GM18870 (cell line): ENCODE results near the gene ATP6AP1.
"Not testable (repeated sequence)": the region's sequence is repeated elsewhere in the genome, so short reads cannot be mapped to it uniquely, and the experiment has no call there.

Experiments used
- ATAC-seq: cut with Tn5 transposase; IDR thresholded peaks from one replicate; pipeline ENCODE4 v1.9.1; 2021; ENCODE audit warnings: moderate library complexity; ENCODE audit not compliant: unreplicated experiment

ATP6AP1 gene

GRCh38 chrX:154428176-154429171 is at the start of gene ATP6AP1:
TSS of gene ATP6AP1 (plus strand) at chrX:154428677. CDS start at chrX:154428693, 16 bp downstream.
- ATAC-seq = peak; percentile 75

- ATAC-seq = peak; percentile 88
Observed at GRCh38 chrX:154378799-154379568, 49.5 kb upstream of the ATP6AP1 start, which contains the start of gene EMD. TSS of gene EMD (plus strand) at chrX:154379295. CDS start at chrX:154379485, 190 bp downstream.

GRCh38 chrX:154379569-154379951 is 48.9 kb upstream of the ATP6AP1 start:
- ATAC-seq = no peak

GRCh38 chrX:154380153-154380552 is 48.3 kb upstream of the ATP6AP1 start:
- ATAC-seq = no peak

GRCh38 chrX:154380787-154381186 is 47.7 kb upstream of the ATP6AP1 start:
- no peak for ATAC-seq

- no peak for ATAC-seq
Observed at GRCh38 chrX:154381271-154381670, 47.2 kb upstream of the ATP6AP1 start.

GRCh38 chrX:154382483-154383069 is 45.9 kb upstream of the ATP6AP1 start:
- ATAC-seq = no peak

GRCh38 chrX:154383359-154384283 is 44.9 kb upstream of the ATP6AP1 start:
- no peak for ATAC-seq

- no peak for ATAC-seq
Observed at GRCh38 chrX:154384284-154384892, 44.1 kb upstream of the ATP6AP1 start.

GRCh38 chrX:154388094-154388493 is 40.4 kb upstream of the ATP6AP1 start:
- peak; percentile 15 for ATAC-seq

GRCh38 chrX:154388649-154389048 is 39.8 kb upstream of the ATP6AP1 start:
- ATAC-seq = peak; percentile 44

- peak; percentile 45 for ATAC-seq
Observed at GRCh38 chrX:154389812-154390747, 38.4 kb upstream of the ATP6AP1 start.

GRCh38 chrX:154396363-154396762 is 32.1 kb upstream of the ATP6AP1 start:
- ATAC-seq = not testable (repeated sequence)

GRCh38 chrX:154396973-154397887 is 31.2 kb upstream of the ATP6AP1 start:
- ATAC-seq = peak; percentile 26

GRCh38 chrX:154397888-154398667 is 30.4 kb upstream of the ATP6AP1 start, which contains the start of gene RPL10:
TSS of gene RPL10 (plus strand) at chrX:154398377. CDS start at chrX:154398520, 143 bp downstream.
- peak; percentile 73 for ATAC-seq

GRCh38 chrX:154398668-154399526 is 29.6 kb upstream of the ATP6AP1 start:
- peak; percentile 2 for ATAC-seq
